GM12865 (cell line): Measurements from ENCODE around the gene NKX1-1.

Experiments used
- DNase-seq: peaks from one replicate; pipeline ENCODE4 v3.0.0; 2010; ENCODE audit warnings: low read depth
- H3K4me3 ChIP-seq: 2 replicates; pipeline ENCODE4 v1.5.1; 2011; ENCODE audit warnings: mild to moderate bottlenecking, low read depth, low read length, control low read depth
- TF ChIP-seq, protein P1 (sequence below): IDR thresholded peaks from 2 replicates; pipeline ENCODE4 v1.5.1; 2011; ENCODE audit warnings: low read length, control low read depth, low read depth, inconsistent platforms; ENCODE audit not compliant: insufficient read depth; ENCODE audit errors: missing control alignments

Gene NKX1-1

DNA sequence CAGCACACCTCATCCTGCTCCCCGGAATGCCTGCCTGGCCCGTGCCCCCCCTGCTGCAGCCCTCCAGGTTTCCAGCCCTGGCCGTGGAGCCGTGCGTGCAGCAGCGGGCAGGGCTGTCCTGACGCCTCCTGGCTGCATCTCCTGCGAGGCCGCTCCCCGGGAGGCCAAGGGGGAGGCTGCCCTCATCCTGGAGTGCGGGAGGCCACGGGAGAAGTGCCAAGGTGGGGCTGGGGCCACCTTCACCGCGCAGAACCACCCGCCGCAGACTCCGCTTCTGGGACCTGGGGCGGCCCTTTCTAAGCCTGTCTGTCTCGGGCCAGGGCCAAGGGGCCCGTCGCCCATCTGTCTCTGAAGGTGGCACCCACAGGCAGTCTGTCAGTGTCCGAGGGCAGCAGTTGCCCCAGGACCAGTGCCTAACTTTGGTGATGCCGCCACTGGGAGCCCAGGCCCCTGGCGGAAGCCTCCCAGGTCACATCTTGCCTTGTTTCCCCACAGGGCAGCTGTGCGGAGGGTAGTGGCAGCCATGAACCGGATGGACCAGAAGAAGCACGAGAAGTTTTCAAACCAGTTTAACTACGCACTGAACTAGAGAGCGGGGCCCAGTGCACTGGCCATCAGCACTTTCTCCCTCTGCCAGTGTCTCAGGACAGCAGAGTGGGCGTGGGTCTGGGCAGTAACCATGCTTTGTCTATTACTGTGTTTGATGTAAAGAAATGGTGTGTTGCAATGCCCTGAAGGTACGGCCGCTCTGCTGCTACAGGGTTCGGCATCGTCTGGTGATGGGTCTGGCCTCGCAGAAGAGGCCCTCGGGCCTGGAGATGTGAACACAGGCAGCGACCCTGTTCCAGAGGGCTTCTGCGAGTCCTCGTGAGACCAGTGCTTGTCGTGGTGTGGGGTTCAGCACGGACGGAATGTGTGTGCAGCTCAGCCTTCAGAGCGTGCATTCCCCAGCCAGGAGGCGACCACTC is 20.6 kb downstream of the NKX1-1 start:
- TF ChIP-seq, protein P1, sequence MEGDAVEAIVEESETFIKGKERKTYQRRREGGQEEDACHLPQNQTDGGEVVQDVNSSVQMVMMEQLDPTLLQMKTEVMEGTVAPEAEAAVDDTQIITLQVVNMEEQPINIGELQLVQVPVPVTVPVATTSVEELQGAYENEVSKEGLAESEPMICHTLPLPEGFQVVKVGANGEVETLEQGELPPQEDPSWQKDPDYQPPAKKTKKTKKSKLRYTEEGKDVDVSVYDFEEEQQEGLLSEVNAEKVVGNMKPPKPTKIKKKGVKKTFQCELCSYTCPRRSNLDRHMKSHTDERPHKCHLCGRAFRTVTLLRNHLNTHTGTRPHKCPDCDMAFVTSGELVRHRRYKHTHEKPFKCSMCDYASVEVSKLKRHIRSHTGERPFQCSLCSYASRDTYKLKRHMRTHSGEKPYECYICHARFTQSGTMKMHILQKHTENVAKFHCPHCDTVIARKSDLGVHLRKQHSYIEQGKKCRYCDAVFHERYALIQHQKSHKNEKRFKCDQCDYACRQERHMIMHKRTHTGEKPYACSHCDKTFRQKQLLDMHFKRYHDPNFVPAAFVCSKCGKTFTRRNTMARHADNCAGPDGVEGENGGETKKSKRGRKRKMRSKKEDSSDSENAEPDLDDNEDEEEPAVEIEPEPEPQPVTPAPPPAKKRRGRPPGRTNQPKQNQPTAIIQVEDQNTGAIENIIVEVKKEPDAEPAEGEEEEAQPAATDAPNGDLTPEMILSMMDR, result no peak
- H3K4me3 ChIP-seq, result no peak overlapping the region
- no peak for DNase-seq

DNA sequence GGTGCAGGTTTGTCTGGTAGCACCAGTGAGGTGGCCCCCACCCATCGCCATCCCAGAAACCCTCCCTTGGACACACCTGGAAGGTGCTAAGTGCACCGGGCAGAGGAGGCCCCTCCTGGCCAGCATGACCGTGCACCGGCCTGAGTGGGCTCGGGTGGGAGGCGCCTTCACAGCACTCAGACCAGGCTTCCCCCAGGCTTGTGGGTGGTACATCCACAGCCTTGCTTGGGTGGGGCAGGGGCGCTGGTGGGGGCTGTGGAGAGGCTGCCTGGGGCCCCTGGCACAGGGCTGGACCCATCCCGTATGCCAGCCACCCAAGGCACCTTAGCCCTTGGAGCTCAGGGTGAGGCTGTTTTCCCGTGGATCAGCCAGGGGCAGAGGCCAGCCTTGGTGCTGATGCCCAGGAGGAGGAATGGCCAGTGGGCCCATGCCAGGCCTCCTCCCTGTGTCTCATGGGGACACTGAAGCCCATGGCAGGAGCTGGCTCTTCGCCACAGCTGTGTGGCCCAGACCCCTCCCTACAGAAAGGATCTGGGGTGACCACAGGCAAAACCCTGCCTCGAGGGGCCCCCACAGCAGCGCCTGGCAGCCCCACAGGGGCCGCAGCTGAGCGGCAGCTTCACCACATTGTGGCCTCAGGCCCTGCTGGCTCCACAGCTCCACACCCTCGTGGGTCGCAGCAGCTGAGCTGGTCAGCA is 21.4 kb downstream of the NKX1-1 start:
- no peak for DNase-seq
- no peak overlapping the region for H3K4me3 ChIP-seq
- TF ChIP-seq, protein P1, result no peak

DNA sequence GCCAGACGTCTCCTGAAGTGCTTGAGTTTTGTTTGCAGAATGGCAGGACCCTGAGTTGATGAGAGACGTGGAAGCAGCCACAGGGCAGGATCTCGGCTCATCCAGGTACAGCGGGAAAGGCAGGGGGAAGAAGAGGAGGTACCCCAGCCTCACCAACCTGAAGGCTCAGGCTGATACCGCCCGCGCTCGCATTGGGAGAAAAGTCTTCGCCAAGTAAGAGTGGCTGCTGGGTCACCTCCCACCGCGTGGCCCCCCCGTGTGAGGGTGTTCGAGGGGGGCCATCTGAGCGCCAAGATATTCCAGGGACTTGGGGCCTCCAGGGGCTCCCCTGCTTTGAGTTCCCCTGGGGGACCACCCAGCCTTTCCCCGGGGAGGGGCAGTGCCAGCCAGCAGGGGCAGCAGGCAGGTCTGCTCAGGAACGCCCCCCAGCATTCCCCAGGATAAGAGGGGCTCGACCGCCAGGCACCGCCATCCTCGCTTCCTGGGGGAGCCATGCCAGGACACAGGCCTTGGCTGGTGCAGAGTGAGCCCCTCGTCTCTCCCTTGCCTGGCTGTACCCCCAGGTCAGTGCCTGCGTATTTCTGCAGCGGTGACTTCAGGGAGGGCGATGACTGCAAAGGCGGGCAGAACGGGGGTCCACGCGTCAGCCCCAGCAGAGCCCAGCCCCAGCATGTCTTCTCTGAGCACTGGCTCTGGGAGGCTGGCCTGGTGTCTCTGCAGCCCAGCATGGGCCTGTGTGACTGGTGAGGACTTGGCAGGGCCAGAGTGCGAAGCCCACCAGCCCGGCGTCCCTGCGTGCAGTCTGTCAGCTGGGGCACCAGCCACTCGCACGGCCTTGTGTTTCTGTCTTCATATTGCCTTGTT is 22.3 kb downstream of the NKX1-1 start:
- DNase-seq, result no peak
- TF ChIP-seq, protein P1, result no peak
- no peak overlapping the region for H3K4me3 ChIP-seq

DNA sequence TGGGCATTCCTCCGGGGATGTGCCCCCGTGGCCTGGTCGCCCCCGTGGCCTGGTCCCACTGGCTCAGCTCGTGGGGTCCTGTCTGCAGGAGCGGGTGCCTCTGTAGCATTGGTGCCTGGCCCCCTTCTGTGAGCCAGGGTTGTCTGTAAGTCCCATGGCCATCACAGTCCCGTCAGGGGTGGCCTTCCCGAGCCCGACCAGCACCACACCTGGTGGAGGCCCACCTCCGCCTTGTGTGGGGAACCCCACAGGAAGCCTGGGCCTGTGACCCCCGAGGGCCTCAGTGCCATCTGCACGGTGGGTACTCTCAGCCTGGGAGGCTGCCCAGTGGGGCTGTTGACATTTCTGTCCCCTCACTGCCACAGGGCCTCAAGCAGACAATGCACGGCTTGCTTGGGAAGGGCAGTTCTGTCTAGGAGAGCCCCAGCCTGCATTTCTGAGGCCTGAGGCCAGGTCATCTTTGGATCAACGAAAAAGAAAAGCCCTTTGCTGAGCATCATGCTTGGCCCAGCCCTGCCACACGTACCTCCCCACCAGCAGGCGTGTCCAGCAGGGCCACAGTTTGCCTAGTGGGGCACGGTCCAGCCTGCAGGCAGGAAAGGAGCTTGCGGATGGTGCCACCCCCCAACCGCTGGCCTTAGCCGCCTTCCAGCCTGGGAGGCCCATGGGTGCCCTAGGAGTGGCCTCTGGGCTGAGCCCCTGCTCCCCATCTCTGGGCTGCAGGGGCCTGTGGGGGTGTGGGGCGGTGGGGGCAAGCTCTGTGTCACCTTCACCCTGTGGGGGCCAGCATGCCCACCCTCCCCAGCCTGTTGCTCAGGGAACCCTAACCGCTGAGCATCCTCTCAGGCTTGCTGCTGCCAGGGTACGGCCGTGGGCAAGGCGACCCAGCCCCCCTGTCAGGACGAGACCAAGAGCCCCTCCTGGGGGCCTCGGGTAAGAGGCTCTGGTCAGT is 23.2 kb downstream of the NKX1-1 start:
- H3K4me3 ChIP-seq, result no peak overlapping the region
- DNase-seq, result no peak
- TF ChIP-seq, protein P1, result no peak

DNA sequence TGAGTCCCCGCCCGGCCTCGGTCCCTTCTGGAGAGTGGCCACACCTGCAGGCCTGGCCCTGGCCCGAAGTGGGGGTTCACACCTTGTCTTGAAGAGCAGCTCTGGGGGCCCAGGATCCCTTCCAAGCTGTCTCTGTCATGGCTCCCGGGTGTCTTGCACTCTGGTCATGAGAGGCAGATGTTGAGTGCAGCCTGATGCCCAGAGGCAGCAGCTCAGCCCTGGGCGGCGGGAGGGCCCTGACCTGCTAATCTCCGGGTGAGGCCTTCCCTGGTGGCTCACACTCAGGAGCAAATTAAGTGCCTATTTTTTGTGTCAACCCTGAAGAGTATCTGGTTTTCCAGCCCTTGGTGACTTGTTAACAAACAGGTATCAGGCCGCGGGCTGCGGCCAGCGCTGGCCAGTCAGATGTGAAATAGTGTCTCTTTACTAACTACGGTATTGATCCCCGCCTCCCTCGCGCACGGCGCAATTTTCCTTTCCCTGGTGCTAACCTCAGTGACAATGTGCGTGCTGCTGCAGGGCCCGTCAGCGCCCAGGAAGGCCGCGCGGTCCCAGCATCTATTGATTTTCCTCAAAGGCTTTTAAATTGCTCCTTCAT is 24.2 kb downstream of the NKX1-1 start:
- no peak for DNase-seq
- TF ChIP-seq, protein P1, result no peak
- no peak overlapping the region for H3K4me3 ChIP-seq

DNA sequence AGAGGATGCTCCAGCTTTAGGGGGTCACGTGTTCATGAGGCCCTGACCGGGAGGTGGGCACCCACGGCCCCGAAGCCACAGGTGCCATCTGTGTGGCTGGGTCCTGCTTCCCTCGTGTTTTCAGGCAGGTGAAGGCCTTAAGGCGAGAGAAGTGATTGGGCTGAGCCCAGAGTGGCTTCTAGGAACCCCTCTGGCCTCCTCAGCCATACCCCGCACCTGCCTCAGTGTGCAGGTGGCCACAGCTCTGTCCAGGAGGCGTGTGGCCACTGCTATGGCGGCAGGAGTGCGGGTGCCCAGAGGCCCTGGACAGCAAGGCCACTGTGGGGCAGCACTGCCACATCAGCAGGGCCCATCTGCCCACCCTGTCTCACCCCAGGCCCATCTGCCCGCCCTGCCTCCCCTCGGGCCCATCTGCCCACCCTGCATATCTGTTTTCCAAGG is 25.0 kb downstream of the NKX1-1 start:
- H3K4me3 ChIP-seq, result no peak overlapping the region
- TF ChIP-seq, protein P1, result no peak
- DNase-seq, result no peak
